GM20431 (cell line): ENCODE data around the gene AGBL3.

Source experiments
- in situ Hi-C: fragments of 300-500 bp; cut with MseI, MboI; formaldehyde crosslinking; loops from one replicate; pipeline ENCODE4 v1.15.0; 2020; ENCODE audit warnings: low sequenced_read_pairs; ENCODE audit not compliant: unreplicated experiment

The AGBL3 gene

GRCh38 chr7:134986363-134987251, at the start of gene AGBL3:
AGBL3 (plus strand) TSS chr7:134986508; CDS start chr7:134987934, 1,426 bp downstream.
- in situ Hi-C loops = no loop called here

DNA sequence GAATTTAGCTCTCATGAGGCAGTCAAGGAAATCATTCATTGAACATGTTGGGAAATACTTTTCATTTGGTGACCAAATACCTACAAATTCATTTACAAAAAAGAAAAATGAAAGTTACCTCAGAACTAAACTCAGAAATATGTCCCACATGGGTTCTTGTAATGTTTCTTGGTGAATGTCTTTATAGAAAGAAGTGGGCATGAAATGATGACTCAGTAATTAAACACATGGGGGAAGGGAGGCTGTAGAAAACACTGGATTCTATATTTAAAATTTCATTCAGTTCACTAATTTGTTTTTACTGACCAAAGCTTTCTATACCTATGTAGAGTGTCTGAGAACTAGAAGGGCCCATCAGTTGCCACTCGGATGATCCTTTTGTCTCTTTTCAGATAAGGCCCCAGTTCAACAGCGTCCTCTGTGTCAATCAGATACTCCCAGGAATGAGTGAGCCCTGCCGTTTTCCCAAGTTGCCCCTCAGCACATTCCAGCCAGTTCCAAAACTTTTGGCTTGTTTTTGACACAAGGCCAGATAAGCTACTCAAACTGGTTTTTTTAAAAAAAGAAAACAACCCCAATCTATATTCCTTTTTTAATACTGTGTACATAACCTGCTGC, 49.3 kb upstream of the AGBL3 start:
- in situ Hi-C loops = loop anchor here (25.0 kb wide), 1 partner anchor 300 kb away; the partner anchor contains the start of gene BPGM

DNA sequence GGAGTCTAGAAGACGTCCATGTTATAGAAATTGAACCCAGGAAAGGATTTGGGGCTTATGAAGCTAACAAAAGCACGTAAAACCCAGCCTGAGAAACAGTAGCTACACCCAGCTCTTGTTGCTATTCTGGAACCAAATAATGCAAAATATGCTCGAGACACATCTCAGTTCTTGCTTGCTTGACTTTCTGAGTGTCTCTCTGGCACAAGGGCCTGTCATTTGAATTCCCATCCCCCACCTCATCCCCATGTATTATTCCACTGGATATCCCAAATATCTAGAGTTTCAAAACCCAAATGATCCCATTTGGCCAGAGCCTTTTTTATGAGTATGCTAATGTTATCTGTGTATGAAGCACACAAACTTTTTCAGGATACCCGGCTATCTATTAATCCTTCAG, 48.2 kb upstream of the AGBL3 start:
- in situ Hi-C loops = loop anchor here (25.0 kb wide), 1 partner anchor 301 kb away; the partner anchor contains the start of gene BPGM

DNA sequence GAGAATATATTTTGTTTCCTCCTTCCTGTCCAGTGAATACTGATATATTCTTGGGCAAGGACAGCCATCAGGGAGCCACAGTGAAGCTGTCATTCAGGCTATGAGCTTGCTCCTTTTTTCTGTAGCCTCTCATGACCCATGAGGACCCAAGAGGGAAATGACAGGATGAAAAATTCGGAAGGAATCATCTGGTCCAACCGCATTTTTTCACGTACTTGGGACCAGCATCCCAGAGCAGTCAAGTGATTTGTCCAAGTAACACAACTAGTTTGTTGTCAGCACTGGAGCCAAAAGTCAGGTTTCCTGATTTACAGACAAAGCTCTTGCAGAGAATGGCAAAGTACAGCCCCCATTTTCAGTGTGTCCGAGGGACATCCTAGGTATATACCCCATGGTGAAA, 47.2 kb upstream of the AGBL3 start:
- in situ Hi-C loops = loop anchor here (25.0 kb wide), 1 partner anchor 302 kb away; the partner anchor contains the start of gene BPGM

DNA sequence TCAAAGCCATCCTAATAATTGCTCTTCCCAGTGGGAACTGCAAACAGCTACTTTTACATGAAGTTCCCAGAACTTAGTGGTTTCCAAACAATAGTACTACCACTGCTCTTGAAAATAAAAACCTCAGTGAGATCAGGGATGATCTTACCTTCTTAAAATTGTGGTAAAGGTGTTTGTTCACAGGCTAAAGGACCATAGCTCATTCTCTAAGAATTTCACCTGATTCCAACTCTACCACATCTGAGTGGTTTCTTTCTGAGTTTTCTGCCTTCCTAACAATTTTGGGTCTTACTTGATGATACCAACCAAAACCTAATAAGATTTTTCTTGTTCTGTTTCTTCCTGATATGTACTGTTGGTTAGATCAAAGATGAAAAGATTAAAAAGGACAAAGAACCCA, 45.6 kb upstream of the AGBL3 start:
- in situ Hi-C loops = loop anchor here (25.0 kb wide), 1 partner anchor 303 kb away; the partner anchor contains the start of gene BPGM

DNA sequence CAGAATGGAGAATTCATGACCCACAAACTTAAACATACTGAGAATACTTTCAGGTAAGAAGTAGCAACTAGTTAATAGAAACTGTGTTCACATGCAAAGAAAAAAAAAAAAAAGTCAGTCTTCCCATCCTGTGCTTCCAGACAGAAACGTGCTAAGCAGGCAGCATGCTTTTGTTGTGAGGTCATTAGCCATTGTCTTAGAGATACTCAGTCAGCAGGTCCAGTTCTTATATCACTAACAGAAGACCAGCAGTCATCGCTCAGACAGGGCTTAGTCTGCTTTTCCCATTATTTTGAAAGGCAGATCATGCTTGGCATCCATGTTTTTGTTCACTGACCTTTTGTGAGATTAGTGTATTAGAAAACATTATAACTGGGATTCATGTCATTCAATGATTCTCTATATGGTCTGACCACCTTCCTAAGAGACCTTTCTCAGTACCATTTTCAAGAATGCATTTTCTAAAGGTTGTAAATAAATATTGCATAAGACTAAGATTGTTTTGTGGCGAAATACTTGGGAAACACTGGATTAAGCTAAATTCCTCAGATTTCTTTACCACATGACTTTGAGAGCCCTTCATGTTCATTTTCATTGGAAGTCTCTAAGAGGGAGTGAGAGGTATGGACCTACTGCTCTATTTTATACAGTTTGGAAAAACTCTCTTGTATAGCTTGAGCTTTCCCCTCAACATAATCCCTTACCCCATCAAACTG, 45.0 kb upstream of the AGBL3 start:
- in situ Hi-C loops = loop anchor here (25.0 kb wide), 1 partner anchor 304 kb away; the partner anchor contains the start of gene BPGM

- in situ Hi-C loops = loop anchor here (25.0 kb wide), 1 partner anchor 305 kb away; the partner anchor contains the start of gene BPGM
Observed at GRCh38 chr7:134941952-134942351, 44.4 kb upstream of the AGBL3 start.

GRCh38 chr7:134942690-134943466, 43.4 kb upstream of the AGBL3 start:
- in situ Hi-C loops = loop anchor here (25.0 kb wide), 1 partner anchor 306 kb away; the partner anchor contains the start of gene BPGM

DNA sequence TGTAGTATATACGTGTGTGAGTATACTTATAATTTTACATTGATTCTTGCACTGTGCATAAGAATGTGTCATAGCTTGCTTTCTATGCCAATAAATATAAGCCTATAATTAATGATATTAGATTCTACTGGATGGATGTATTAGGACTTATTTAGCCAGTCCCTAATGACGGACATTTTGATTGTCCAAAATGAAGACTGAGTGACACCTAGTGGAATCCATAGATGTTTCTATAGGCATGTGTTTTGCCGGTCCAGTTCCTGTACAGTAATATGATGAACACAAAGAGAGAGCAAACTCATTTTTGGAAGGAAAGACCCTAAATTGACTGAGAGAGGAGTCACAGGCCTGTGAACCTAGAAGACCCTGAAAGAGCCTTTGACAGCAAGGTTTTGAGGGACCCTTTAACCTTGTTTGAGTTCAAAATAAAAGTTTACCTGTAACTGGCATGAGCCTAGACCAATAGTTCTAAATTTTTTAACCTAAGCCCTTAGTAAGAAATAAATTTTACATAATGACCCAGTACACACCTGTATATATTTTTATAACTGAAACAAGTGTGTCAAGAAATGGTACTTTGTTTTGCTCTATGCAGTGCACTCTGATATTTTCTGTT, 42.4 kb upstream of the AGBL3 start:
- in situ Hi-C loops = loop anchor here (25.0 kb wide), 1 partner anchor 307 kb away; the partner anchor contains the start of gene BPGM

DNA sequence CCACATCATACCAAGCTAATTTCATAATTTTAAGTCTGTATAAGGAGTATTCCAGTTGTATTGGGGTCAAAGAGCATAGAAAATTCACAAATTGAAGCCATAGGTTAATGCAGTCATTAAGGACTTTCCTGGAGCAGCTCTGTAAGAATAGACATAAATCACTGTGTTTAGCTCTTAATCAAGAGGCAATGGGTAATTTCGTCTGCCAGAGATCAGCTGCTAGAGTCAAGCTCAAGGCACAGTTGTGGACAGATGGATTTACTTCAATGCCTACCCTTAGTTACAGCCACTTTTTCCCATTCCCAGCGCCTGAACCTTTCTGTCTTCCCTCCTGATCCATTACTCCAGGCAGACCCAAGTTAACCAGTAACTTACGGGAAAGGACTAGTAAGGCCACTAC, 40.6 kb upstream of the AGBL3 start:
- in situ Hi-C loops = loop anchor here (25.0 kb wide), 1 partner anchor 308 kb away; the partner anchor contains the start of gene BPGM

DNA sequence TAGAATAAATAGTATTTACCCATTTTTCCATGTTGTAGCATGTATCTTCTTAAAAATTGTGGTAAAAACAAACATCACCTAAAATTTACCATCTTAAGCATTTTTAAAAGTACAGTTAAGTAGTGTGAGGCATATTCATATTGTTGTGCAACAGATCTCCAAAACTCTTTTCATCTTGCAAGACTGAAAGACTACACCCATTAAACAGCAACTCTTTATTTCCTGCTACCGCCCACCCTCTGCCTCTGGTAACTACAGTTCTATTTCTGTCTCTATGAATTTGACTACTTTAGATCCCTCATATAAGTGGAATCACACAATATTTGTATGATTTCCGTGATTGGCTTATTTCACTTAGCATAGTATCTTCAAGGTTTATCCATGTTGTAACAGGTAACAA, 40.0 kb upstream of the AGBL3 start:
- in situ Hi-C loops = loop anchor here (25.0 kb wide), 1 partner anchor 309 kb away; the partner anchor contains the start of gene BPGM

GRCh38 chr7:134947329-134947728, 39.0 kb upstream of the AGBL3 start:
- in situ Hi-C loops = loop anchor here (25.0 kb wide), 1 partner anchor 310 kb away; the partner anchor contains the start of gene BPGM

DNA sequence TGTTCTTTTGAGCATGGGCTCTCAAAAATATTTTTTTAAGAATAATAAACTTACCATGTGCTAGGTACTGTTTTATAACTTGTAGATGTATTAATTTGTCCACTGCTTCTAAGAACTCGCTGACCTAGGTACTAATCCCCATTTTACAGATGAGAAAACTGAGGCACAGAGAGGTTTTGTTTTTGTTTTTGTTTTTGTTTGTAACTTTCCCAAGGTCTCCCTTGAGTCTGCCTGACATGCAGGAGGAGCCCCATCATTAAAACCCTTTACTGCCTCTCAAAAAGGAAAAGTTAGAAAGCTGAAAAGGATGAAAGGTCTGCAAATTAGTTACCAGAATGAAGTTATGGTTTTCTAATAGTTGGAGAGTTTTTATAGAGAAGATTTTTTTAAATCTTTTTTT, 38.5 kb upstream of the AGBL3 start:
- in situ Hi-C loops = loop anchor here (25.0 kb wide), 1 partner anchor 311 kb away; the partner anchor contains the start of gene BPGM

DNA sequence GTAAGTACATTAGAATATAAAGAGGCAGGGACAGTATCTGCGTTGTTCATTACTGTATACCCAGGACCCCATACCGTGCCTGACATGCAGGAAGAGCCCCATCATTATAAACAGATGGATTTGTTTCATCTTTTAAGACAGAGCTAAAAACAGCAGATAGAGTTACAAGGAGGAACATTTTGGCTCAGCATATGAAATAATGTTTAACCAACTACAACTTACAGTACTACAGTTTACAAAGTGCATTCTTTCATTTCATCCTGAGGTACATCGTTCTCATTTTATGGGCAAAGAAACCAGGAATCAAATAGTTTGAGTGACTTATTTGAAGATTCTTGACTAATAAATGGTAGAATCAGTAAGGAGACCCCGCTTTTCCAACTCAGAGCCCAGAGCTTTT, 38.1 kb upstream of the AGBL3 start:
- in situ Hi-C loops = loop anchor here (25.0 kb wide), 1 partner anchor 311 kb away; the partner anchor contains the start of gene BPGM

- in situ Hi-C loops = loop anchor here (25.0 kb wide), 1 partner anchor 311 kb away; the partner anchor contains the start of gene BPGM
Observed at GRCh38 chr7:134948736-134949135, 37.6 kb upstream of the AGBL3 start.

DNA sequence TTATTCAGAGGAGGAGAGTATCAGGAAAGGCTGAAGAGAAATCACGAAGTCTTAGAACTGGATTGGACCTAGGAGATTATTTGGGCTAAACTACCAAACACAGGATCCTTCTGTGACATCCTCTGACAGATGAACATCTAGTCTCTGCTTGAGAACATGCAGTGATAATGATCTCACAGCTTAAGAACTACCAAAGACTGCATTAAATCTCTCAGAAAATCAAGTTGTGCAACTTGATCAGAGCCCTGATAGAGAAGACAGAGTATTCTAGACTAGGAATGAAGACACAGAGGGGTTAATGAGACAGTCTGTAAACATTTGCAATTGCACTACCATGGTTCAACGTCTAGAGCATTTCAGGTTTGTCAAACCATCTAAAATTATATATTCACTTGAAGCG, 37.1 kb upstream of the AGBL3 start:
- in situ Hi-C loops = loop anchor here (25.0 kb wide), 1 partner anchor 312 kb away; the partner anchor contains the start of gene BPGM

DNA sequence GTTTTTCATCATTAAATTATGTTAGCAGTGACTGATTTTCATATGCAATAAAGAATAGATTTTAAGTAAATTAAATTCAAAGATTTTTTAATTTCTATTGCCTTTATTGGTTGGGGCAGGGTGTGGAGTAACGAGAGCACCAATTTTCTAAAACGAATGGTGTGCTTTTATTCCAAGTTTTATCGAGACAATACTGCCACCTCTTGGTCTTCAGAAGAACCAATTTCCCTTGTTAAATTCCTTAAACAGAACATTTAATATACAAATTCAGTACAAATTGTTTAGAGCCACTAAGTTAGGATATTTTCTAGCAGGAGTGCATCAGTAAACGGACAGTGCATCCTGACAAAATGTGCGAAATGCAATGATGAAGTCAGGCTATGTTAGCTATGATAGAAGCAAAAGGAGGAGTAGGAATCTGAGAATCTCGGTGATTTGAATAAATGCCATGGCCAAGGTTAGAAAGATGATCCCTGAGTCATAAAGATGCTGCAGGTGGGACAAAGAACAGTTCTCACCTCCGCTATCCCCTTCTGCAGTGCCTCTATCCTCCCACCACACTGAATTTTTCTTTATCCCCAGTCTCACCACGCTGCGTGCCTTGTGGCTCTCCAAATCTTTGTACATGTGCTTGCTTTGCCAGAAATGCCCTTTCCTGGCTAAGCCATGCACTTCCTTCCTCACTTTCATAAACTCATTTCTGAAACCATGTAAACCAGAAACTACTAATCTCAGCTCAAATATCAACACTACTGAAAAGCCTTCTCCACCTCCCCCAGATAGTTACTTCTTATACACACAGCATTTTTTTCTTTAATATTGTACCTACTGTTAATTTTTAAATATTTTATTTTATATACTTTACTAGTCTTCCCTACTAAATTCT, 31.9 kb upstream of the AGBL3 start:
- in situ Hi-C loops = no loop called here
